Activated T-cell treated with anti-CD3 and anti-CD28 coated beads for 1 hour (primary cell): ENCODE measurements around the gene ZFYVE9.
"Not testable (repeated sequence)": the region's sequence is repeated elsewhere in the genome, so short reads cannot be mapped to it uniquely, and the experiment has no call there.

Experiments used
- DNase-seq: peaks from one replicate; pipeline ENCODE4 v3.0.0-alpha.2; 2020; ENCODE audit warnings: low read depth

ZFYVE9 gene

DNA sequence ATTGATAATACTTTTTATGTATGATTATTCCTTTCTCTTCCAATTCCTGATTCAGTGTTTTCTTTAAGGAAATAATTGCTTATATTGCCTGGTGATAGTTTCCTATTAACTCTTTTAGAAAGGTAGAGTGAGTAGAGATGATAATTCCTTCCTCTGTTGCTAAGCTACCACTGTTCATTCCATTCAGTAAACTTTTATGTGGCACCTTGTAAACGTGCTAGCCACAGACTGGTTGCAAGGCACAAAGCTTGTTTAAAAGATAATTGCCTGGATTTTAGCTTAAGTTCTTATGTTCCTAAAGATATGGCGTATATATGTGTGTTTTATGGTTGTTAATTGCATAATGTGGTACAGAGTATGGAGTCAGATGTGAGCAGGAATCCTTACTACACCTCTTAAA is 3.2 kb downstream of the ZFYVE9 start:
- no peak for DNase-seq

DNA sequence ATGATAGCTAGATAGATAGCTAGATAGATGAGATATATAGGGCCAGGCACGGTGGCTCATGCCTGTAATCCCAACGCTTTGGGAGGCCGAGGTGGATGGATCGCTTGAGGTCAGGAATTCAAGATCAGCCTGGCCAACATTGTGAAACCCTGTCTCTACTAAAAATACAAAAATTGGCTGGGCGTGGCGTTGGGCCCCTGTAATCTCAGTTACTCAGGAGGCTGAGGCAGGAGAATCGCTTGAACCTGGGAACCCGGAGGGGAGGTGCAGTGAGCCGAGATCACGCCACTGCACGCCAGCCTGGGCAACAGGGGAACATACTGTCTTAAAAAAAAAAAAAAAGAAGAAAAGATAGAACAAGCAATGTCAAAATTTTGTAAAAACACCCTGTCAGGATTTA is 8.6 kb downstream of the ZFYVE9 start:
- not testable (repeated sequence) for DNase-seq

DNA sequence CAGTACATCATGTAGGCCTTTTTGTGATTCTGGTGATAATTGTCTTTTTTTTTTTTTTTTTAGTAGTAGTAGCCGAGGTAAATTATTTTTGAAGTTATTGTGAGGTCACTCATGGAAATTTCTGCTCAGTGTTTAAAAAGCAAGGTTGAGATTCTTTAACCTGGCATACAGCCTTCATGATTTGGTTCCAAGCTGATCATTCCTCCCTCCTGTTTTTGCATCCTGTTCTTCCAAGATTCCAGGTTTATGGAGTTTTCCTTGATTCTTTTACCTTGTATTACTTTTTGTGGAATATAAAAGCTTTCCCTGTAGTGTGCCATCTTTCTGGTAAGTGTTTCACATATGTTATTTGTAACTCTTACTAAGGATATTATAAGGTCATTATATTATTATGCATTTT is 9.1 kb downstream of the ZFYVE9 start:
- DNase-seq, result no peak

DNA sequence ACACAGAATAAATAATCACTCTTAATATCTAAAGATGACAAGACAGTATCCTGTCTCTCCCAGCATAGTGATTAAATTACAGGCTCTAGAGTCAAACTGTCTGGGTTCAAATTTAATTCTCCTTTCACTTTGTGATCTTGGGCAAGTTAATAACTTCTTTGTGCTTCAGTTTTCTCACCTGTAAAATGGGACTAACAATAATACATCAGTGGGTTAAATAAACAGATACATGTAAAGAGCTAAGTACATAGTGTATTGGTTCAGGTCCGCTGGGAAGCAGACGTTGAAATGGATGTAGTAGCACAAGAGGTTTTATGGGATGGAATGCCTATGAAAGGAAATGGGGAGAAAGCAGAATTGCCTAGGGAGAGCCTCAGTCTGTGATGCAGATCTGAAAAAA is 10.7 kb downstream of the ZFYVE9 start:
- no peak for DNase-seq

DNA sequence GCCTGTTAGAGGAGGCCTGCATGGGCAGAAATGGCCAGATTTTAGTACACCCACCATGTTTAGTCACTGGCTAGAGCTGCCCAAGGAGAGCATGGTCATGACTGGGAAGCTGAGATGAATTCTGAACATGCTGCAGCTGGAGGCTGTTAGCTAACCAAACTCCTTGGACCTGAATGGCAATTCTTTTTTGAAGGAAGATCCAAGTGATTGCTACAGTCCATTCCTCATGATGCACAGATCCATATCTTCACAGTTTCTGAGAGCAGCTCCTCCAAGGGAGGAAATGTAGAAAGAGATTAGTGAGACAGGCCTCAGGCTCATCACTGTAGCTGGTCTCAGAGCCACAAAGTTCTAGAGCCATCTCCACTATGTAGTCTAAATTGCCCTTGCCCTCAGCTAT is 11.1 kb downstream of the ZFYVE9 start:
- DNase-seq, result no peak

DNA sequence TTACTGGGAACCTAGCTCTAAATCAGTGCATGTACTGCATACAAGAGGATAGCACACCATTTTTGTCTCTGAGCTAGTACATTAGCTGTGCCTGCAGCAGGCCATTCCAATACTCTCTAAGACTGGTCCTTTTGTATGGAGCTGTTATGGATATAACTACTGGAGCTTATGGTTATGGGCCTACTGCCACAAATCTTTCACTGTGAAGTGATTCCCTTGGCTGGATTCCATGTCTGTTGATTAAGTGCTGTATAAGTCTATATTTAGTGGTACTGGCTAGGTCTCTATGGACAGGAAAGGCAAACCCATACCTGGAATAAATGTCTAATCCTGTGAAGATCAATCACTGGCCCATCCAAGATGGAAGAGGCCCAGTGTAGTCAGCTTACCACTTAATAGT is 12.0 kb downstream of the ZFYVE9 start:
- DNase-seq, result no peak

DNA sequence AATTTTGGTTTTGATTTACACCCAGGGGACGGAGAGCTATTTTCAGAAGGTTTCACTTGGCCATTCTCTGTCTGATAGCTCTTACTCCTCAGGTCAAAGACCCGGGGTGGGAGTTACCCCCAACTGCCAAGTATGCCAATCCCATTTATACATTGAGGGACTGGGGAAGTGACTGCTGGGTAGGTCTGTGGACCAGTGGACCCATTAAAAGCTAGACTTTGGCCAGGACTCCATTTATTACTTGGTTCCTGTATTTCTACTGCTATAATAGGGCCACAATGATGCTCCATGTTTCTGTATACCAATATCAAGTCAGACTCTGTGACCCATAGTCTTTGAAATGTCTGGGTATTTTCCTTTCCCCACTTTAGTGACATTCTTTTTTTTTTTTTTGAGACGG is 14.6 kb downstream of the ZFYVE9 start:
- DNase-seq, result no peak

DNA sequence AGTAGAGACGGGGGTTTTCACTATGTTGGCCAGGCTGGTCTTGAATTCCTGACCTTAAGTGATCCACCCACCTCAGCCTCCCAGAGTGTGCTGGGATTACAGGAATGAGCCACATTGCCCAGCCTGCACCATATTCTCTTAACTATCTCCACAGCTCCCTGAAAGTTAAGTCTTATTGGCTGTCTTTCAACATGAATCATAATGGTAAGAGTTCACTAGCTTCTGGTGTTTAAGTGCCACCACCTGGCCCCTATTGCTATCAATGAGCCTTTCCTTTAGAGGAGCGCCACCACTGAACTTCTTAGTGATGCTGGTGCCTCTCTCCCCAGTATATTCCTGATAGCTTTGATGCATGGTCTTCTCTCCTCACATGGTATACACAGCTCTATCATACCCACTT is 15.7 kb downstream of the ZFYVE9 start:
- DNase-seq, result no peak

DNA sequence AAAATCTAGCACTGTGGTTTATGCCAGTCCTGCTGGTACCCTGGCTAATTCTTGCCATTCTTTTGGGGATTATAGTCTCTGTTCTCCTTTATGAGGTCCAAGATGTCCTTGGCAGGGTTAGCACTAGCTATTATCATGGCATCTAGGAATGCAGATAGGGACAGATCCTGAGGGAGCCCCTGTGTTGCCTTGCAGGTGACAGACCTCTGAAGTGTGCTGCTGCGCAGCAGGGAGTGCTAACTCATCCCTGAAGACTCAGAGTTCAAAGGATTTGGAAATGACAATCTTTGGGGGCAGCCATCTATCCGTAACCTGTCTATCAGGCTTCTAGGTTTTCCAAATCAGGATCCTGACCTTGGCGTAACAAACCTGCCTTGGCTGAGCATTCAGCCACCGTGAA is 16.3 kb downstream of the ZFYVE9 start:
- no peak for DNase-seq

DNA sequence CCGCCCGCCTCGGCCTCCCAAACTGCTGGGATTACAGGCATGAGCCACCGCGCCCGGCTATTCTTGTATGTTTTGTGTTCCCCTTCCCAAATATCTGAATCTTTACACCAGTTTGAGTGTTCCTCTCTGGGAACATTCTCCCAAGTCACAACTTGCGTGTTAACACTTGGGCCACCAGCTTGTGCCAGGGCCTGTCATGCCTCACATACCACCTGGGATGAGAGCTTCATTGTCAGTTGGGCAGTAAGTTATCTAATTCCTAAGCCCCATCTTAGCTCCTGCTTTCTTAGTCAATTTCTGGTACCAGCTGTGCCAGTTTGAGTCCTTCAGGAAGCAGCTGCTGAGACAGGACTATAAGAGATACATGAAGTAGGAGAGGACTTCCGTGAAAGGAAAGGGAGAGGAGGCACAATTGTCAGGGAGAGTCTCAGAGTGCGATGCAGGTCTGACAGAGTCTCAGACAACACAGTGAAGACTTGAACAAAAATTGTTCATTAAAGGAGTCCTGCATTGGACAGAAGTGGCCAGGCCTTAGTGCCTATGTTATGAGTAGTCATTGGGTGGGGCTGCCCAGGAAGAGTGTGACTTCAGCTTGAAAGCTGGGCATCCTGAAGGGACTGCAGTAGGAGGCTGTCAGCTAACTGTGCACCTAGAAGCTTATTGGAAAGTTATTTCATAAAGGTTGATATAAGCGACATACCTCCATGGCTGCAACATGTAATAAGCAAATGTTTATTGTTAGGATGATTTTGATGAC is 17.3 kb downstream of the ZFYVE9 start:
- DNase-seq, result no peak

DNA sequence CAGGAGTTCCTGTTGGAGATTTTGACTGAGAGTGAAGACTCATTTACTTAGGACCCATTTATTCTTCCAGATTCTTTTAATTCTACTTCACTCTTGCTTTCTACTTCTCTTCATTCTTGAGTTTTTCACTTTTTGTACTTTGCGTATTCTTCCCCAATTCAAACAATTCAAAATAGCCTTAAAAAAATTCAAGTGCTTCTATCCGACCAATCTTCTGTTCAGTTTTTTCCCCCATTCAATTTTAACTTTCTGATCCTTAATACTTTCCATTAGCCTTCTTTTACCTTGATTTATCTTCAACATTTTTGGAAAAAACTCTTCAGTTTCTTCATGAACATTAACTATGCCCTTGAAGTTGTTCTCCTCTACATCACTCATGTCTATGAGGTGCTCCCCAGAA is 21.1 kb downstream of the ZFYVE9 start:
- DNase-seq, result no peak

DNA sequence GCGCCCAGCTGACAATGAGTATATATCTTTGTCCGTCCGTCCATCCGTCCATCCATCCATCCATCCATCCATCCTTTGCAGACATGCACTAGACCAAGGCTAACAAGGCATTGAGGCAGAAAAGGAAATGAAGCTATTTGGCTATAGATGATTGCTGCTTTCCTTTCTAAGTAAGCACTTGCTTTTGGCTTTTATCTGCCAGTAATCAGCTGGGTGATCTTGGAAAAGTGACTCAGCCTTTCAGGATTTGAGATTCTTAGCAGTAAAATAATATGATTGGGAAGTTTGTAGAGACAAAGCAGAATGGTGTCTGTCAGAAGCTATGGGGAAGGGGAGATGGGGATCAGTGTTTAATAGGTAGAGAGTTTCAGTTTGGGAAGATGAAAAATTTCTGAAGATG is 22.7 kb downstream of the ZFYVE9 start:
- DNase-seq, result no peak

DNA sequence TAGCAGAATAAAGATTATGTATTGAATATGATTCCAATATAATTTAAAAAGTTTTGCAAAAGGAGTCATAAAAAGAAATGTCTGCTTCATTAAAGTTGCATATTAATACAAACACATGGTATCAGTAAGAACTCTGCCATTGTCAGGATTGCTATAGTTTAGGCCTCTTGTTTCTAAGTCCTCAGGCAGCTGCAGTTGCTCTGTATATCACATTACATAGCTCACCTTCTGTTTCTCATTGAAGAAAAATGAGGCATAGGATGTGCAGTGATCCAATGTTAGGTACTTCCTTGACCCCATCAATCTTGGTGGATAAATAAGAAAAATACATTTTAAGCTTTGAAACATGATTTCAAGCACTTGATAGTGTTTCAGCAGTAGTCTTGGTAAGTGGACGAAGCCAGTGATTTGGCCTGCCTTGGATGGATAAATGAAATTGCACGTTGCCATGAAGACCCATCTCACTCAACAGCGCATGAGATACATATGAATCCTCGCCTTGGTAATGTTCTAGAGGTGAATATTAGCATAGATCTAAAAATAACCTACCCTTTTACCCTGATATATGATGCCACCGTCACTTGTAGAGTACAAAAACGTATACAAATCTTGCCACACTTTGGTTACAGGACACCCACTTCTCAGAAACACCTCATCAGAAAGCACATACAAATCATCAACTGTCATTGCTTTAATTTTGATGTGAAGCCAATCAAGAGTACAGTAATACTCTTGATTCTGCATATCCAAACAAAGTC is 25.3 kb downstream of the ZFYVE9 start:
- no peak for DNase-seq

DNA sequence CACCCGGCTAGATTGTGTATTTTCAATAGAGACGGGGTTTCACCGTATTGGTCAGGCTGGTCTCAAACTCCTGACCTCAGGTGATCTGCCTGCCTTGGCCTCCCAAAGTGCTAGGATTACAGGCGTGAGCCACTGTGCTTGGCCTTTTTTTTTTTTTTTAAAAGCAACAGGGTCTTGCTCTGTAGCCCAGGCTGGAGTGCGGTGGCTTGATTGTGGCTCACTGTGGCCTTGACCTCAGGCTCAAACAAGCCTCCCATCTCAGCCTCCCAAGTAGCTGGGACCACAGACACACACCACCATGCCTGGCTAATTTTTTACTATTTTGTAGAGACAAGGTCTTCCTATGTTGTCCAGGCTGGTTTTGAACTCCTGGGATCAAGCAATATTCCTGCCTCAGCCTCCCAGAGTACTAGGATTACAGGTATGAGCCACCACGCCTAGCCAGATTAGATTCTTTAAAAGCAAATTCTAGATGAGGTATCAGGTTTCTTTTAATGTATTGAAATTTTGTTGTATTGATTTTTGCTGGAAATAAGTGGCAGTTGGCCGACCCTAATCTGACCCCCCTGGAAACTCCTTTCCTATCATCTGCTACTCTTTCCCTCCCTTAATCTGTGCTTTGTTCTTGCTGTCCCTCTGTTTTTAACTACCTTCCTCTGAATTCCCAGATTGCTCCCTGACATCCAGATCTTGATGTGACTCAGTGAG is 26.6 kb downstream of the ZFYVE9 start:
- DNase-seq, result no peak

DNA sequence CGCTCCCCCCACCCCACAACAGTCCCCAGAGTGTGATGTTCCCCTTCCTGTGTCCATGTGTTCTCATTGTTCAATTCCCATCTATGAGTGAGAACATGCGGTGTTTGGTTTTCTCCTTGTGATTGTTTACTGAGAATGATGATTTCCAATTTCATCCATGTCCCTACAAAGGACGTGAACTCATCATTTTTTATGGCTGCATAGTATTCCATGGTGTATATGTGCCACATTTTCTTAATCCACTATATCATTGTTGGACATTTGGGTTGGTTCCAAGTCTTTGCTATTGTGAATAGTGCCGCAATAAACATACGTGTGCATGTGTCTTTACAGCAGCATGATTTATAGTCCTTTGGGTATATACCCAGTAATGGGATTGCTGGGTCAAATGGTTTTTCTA is 29.3 kb downstream of the ZFYVE9 start:
- DNase-seq, result not testable (repeated sequence)

DNA sequence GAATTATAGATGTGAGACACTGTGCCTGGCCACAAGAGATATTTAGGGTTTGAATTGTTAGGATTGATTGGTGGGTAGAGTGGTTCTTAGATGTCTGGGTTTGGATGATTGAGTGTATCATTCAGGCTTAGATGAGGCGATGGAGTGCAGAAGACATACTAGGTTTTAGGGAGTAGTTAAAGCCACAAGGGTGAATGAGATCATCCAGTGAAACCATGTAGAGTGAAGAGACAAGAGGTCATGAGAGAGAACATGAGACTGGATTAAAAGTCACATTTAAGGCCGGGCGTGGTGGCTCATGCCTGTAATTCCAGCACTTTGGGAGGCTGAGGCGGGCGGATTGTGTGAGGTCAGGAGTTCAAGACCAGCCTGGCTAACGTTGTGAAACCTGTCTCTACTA is 37.2 kb downstream of the ZFYVE9 start:
- no peak for DNase-seq

DNA sequence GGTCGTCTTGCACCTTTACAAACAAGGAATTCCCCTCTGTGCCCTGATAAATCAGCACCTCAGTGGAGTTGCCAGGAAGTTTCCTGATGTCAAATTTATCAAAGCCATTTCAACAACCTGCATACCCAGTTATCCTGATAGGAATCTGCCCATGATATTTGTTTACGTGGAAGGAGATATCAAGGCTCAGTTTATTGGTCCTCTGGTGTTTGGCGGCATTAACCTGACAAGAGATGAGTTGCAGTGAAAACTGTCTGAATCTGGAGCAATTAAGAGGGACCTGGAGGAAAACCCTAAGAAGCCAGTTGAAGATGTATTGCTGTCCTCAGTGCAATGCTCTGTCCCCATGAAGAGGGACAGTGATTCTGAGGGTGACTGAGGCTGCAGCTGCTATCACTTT is 38.3 kb downstream of the ZFYVE9 start:
- no peak for DNase-seq

DNA sequence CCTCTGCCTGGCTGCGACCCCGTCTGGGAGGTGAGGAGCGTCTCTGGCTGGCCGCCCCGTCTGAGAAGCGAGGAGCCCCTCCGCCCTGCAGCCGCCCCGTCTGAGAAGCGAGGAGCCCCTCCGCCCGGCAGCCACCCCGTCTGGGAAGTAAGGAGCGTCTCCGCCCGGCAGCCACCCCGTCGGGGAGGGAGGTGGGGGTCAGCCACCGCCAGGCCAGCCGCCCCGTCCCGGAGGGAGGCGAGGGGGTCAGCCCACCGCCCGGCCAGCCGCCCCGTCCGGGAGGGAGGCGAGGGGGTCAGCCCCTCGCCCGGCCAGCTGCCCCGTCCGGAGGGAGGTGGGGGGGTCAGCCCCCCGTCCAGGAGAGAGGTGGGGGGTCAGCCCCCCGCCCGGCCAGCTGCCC is 39.9 kb downstream of the ZFYVE9 start:
- not testable (repeated sequence) for DNase-seq

DNA sequence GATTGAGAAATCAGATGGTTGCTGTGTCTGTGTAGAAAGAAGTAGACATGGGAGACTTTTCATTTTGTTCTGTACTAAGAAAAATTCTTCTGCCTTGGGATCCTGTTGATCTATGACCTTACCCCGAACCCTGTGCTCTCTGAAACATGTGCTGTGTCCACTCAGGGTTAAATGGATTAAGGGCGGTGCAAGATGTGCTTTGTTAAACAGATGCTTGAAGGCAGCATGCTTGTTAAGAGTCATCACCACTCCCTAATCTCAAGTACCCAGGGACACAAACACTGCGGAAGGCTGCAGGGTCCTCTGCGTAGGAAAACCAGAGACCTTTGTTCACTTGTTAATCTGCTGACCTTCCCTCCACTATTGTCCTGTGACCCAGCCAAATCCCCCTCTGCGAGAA is 40.4 kb downstream of the ZFYVE9 start:
- DNase-seq, result not testable (repeated sequence)

DNA sequence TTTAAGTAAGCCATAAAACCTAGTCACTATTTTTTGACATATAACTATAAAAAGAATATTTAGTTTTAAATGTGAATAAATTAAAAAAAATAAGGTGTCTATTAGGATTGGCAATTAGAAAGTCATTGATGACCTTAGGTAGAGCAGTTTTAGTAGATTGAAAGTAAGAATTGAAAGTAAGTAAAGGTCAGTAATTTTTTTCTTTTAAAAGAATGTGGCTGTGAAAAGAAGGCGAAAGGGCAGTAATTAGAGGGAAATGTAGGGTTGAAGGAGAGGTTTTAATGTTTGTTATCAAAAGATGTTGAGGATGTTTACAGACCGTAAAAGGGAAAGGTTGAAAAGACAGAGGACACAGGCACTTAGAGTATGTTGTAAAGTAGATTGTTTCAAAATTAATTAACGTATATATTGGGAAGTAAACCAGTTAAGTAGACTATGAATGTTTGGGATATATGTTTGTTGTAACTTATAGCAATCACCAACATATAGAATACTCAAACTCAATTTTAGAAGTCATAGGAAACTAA is 41.0 kb downstream of the ZFYVE9 start:
- no peak for DNase-seq

DNA sequence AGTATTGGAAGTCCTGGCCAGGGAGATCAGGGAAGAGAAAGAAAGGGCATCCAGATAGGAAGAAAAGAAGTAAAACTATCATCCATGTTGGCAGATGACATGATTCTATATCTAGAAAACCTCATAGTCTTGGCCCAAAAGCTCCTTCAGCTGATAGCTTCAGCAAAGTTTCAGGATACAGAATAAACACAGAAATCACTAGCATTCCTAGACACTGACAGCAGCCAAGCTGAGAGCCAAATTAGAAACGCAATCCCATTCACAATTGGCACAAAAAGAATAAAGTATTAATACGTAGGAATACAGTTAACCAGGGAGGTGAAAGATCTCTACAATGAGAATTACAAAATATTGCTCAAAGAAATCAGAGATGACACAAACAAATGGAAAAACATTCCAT is 44.6 kb downstream of the ZFYVE9 start:
- DNase-seq, result no peak

DNA sequence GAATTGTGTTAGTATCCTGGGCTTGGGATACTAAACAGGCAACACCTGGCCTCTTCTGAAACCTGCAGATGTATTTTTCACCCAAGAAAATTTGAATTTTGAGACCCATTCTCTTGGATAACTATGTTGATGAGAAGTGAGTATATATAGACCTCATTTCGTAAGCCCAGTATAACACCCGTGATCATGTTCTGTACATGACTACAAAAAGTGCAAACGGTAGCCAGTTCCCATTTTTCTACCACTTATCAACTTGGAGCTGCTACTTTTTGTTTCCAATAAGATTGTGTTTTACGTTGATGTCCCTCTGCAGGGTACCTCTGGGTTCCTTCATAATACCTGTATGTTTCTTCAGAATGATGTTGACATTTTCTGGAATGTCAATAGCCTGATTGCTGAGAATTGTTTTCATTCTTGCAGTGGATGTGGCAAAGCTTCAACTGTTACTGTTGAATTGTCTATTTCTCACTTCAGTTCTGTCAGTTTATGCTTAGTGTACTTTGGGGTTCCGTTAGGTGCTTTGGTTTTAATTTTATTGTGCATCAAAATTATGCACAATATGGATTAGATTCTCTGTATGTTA is 48.1 kb downstream of the ZFYVE9 start:
- DNase-seq, result no peak
